HCT116 (cell line): ENCODE measurements around the gene MAGEF1.

Source experiments
- SP1 ChIP-seq: IDR thresholded peaks from 2 replicates; pipeline ENCODE4 v1.6.1; 2012; ENCODE audit warnings: low read depth
- TF ChIP-seq, protein P1 (sequence below), 3 experiments: fragments of 200-600 bp in 1 of 3; sonication (generic) in 1 of 3; IDR thresholded peaks in 2 of 3; conservative IDR thresholded peaks in 1 of 3; 2 replicates each; pipeline ENCODE4 v1.5.1; 2012 to 2017; ENCODE audit warnings: low read depth in 2 of 3, low read length in 2 of 3, antibody characterized with exemption in 1 of 3, borderline replicate concordance in 1 of 3, control low read depth in 1 of 3, mild to moderate bottlenecking in 1 of 3, mixed read lengths in 1 of 3, mixed run types in 1 of 3, moderate library complexity in 1 of 3; ENCODE audit not compliant: insufficient read depth in 1 of 3

DNA sequence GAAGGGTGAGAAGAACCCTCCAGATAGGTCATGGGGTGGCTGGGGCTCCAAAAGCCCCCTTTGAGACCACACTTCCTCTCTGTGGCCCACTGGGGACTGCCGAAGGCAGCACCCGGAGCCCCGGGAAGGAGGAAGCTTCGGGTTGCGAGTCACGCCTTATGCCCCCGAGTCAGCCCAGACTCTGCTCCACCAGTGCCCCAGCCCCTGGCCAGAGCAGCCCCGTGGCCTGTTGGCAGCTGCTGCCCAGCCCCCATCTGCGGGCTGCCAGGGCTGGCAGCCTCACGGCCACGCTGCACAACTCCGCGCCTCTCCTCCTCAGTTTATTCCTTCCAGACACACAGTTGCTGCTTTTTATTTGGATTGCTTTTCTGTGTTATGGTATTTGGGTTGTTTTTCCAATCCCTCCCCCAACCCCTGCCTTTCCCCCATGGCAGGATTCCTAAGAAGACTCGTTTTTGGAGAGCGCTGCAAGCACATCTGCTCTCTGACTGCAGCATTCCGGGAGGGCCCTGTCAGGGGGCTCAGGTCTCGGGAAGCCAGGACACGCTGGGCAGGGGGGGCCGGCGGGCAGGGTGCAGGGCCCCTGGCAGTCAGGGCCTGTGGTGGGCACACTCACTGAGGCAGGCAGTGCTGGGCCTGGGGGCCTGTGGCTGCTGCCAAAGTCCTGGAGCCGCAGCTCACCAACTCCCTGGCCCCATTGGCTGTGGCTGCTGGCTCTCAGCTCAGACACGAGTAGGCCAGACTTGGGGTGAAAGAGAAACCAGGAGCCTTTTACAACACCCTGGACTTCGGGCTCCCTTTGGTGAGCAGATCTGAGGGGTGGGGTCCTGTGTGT, 20.2 kb downstream of the MAGEF1 start:
- TF ChIP-seq, protein P1, sequence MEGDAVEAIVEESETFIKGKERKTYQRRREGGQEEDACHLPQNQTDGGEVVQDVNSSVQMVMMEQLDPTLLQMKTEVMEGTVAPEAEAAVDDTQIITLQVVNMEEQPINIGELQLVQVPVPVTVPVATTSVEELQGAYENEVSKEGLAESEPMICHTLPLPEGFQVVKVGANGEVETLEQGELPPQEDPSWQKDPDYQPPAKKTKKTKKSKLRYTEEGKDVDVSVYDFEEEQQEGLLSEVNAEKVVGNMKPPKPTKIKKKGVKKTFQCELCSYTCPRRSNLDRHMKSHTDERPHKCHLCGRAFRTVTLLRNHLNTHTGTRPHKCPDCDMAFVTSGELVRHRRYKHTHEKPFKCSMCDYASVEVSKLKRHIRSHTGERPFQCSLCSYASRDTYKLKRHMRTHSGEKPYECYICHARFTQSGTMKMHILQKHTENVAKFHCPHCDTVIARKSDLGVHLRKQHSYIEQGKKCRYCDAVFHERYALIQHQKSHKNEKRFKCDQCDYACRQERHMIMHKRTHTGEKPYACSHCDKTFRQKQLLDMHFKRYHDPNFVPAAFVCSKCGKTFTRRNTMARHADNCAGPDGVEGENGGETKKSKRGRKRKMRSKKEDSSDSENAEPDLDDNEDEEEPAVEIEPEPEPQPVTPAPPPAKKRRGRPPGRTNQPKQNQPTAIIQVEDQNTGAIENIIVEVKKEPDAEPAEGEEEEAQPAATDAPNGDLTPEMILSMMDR (IDR thresholded peaks at IDR 0.05 in 2 of 3, conservative IDR thresholded peaks at IDR 0.05 in 1 of 3; ENCODE audit: borderline replicate concordance in 1 of 3, insufficient read depth in 1 of 3, low read depth in 2 of 3, low read length in 2 of 3), result no peak
- TF ChIP-seq SP1, result no peak
